Sigmoid colon (tissue), 4 donors: Measurements from ENCODE around the gene UMODL1.

Experiments used
- EP300 ChIP-seq, 4 donors: sonication (generic); formaldehyde crosslinking; IDR thresholded peaks; one replicate each; pipeline ENCODE4 v1.6.1; 2017; ENCODE audit warnings: antibody characterized with exemption in 4 of 4
- POLR2A ChIP-seq, 2 donors: fragments of 450-650 bp; IDR thresholded peaks; one replicate each; pipeline ENCODE4 v1.6.1; 2016; ENCODE audit warnings: antibody characterized with exemption in 2 of 2, mild to moderate bottlenecking in 2 of 2, moderate library complexity in 2 of 2
- POLR2AphosphoS5 ChIP-seq, 4 donors: sonication (generic); formaldehyde crosslinking; IDR thresholded peaks; one replicate each; pipeline ENCODE4 v1.6.1; 2017; ENCODE audit warnings: antibody characterized with exemption in 4 of 4
- TF ChIP-seq, protein P1 (sequence below), 4 experiments: fragments of 450-650 bp in 3 of 4; fragments of 200-600 bp in 1 of 4; IDR thresholded peaks; one replicate each; pipeline ENCODE4 v1.5.1; 2016 to 2019; ENCODE audit warnings: antibody characterized with exemption in 4 of 4, mild to moderate bottlenecking in 3 of 4, moderate library complexity in 2 of 4

DNA sequence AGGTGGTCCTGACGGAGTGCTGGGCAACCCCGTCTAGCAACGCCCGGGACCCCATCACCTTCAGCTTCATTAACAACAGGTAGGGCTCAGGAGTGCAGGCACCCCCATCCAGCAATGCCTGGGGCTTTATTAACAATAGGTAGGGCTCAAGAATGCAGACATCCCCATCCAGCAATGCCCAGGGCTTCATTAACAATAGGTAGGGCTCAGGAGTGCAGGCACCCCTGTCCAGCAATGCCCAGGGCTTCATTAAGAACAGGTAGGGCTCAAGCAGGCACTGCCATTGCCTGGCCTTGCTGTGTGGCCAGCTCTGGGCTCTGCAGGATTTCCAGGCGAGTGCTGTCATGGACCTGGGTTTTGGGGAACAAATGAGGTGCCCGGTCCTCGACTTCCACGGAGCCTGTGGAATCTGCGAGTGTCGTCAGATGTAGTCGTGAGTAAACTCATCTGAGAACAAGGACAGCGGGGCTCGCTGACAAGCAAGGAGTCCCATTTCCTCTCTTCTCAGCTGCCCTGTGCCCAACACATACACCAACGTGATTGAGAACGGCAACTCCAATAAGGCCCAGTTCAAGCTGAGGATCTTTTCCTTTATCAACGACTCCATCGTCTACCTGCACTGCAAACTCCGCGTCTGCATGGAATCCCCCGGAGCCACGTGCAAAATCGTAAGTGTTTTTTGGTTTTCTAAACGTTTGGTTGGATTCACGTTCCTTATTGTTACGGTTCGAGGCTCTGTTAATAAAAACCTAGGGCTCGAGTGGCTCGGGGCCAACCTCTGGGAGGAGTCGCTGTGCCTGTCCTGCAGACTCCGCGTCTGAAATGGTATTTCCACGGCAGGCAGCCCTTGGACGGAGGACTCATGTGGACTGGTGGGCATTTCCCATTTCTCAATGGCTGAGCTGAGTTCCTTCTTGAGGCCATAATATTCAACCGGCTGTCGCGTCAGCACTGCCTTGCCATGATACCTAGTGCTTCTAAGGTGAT, 56.3 kb downstream of the UMODL1 start:
- TF ChIP-seq EP300 (IDR thresholded peaks at IDR 0.05), result no peak
- TF ChIP-seq, protein P1, sequence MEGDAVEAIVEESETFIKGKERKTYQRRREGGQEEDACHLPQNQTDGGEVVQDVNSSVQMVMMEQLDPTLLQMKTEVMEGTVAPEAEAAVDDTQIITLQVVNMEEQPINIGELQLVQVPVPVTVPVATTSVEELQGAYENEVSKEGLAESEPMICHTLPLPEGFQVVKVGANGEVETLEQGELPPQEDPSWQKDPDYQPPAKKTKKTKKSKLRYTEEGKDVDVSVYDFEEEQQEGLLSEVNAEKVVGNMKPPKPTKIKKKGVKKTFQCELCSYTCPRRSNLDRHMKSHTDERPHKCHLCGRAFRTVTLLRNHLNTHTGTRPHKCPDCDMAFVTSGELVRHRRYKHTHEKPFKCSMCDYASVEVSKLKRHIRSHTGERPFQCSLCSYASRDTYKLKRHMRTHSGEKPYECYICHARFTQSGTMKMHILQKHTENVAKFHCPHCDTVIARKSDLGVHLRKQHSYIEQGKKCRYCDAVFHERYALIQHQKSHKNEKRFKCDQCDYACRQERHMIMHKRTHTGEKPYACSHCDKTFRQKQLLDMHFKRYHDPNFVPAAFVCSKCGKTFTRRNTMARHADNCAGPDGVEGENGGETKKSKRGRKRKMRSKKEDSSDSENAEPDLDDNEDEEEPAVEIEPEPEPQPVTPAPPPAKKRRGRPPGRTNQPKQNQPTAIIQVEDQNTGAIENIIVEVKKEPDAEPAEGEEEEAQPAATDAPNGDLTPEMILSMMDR (IDR thresholded peaks at IDR 0.05), result no peak
- no peak for TF ChIP-seq POLR2A (IDR thresholded peaks at IDR 0.05)
- TF ChIP-seq POLR2AphosphoS5 (IDR thresholded peaks at IDR 0.05), result no peak
